Natural killer cell (primary cell): Measurements from ENCODE around the gene PDZRN4. TPM values are rescaled to one million over a fixed set of nuclear protein-coding genes. Genes with fewer than 3 reads are reported as not detected.

Source experiments
- ATAC-seq, 3 donors: fragments of 150-1000 bp in 2 of 3; fragments of 200-7000 bp in 1 of 3; cut with Tn5 transposase; 1 replicate in 1 of 3; 2 replicates in 2 of 3; pipeline ENCODE4 v1.10.0; 2021; ENCODE audit warnings: mild to moderate bottlenecking in 2 of 3, moderate library complexity in 2 of 3
- DNase-seq, 2 donors: peaks; one replicate each; pipeline versions ENCODE4 v3.0.0 to v3.0.0-alpha.2; 2013 to 2021; ENCODE audit warnings: mixed read lengths in 1 of 2
- H3K27ac ChIP-seq: one replicate; pipeline ENCODE4 v1.5.1; 2013; ENCODE audit warnings: mild to moderate bottlenecking, low read length
- H3K27me3 ChIP-seq: one replicate; pipeline ENCODE4 v1.6.1; 2013; ENCODE audit warnings: low read length; ENCODE audit not compliant: control insufficient read depth, insufficient read depth
- H3K36me3 ChIP-seq: one replicate; pipeline ENCODE4 v1.6.1; 2013; ENCODE audit warnings: low read length; ENCODE audit not compliant: control insufficient read depth, insufficient read depth
- H3K4me1 ChIP-seq: one replicate; pipeline ENCODE4 v1.6.1; 2013; ENCODE audit warnings: low read length; ENCODE audit not compliant: control insufficient read depth, insufficient read depth
- H3K4me3 ChIP-seq: one replicate; pipeline ENCODE4 v1.5.1; 2013; ENCODE audit warnings: low read length
- H3K9me3 ChIP-seq: one replicate; pipeline ENCODE4 v1.6.1; 2013; ENCODE audit warnings: low read length; ENCODE audit not compliant: control insufficient read depth, insufficient read depth
- H3K27ac Mint-ChIP-seq, 2 donors: one replicate each; pipeline ENCODE4 v1.8.0; 2022; ENCODE audit warnings: mild to moderate bottlenecking in 2 of 2, mixed read lengths in 2 of 2, moderate library complexity in 1 of 2
- H3K27me3 Mint-ChIP-seq, 2 donors: one replicate each; pipeline ENCODE4 v1.8.0; 2022; ENCODE audit warnings: low read depth in 2 of 2, mixed read lengths in 2 of 2
- H3K36me3 Mint-ChIP-seq: one replicate; pipeline ENCODE4 v1.8.0; 2022; ENCODE audit warnings: mixed read lengths
- H3K4me1 Mint-ChIP-seq, 2 donors: one replicate each; pipeline ENCODE4 v1.8.0; 2022; ENCODE audit warnings: mixed read lengths in 2 of 2
- H3K4me3 Mint-ChIP-seq: one replicate; pipeline ENCODE4 v1.8.0; 2022; ENCODE audit warnings: mild to moderate bottlenecking, moderate library complexity, mixed read lengths
- H3K9me3 Mint-ChIP-seq, 2 donors: one replicate each; pipeline ENCODE4 v1.8.0; 2022; ENCODE audit warnings: mixed read lengths in 2 of 2
- CTCF ChIP-seq: fragments of 200-600 bp; IDR thresholded peaks from one replicate; pipeline ENCODE4 v1.8.0; 2022; ENCODE audit warnings: antibody characterized with exemption
- WGBS: methylation state at CpG from one replicate; pipeline ENCODE4 v1.1.7; 2013; ENCODE audit warnings: missing lambda C conversion rate; ENCODE audit not compliant: insufficient coverage; 5-methylcytosine and 5-hydroxymethylcytosine counted together
- intact Hi-C: fragments of 100-400 bp; cut with micrococcal nuclease; formaldehyde crosslinking; loops from one replicate; pipeline ENCODE4 v1.14.2; 2022
- total RNA-seq, 4 donors: library from RNA; stranded (reverse); fragments of 120-200 nt in 1 of 4; gene quantifications; one replicate each; pipeline versions ENCODE4 v1.2.3 to v1.2.4, GENCODE V29; 2013 to 2022

PDZRN4 gene
- total RNA-seq, 3 donors from 2014 or later (not counting 1 experiment from before 2014, with no cell fraction given), result not detected

- Mint-ChIP-seq H3K27me3 (no peaks in the 10 kb centered on the region), H3K27ac (no peak overlapping the region), H3K36me3 (no peaks in the 10 kb centered on the region), H3K4me1 (no peaks in the 10 kb centered on the region), H3K9me3 (no peaks in the 10 kb centered on the region), H3K4me3 (no peak overlapping the region)
- no peaks in the 10 kb centered on the region for H3K27me3 ChIP-seq
- no peak overlapping the region for H3K4me3 ChIP-seq
- no peaks in the 10 kb centered on the region for H3K36me3 ChIP-seq
- TF ChIP-seq CTCF, result no peak
- 84% methylated on average over 7 of the region's 8 CpGs for WGBS
- no peak overlapping the region for H3K27ac ChIP-seq
- ATAC-seq (no peak), DNase-seq (no peak)
- intact Hi-C loops, result no loop called here
- H3K4me1 ChIP-seq, result no peaks in the 10 kb centered on the region
- no peaks in the 10 kb centered on the region for H3K9me3 ChIP-seq
These were observed 288.6 kb downstream of the PDZRN4 start for GRCh38 chr12:41476499-41477439.

GRCh38 chr12:41479426-41479825 is 291.3 kb downstream of the PDZRN4 start:
- Histone ChIP-seq H3K4me3 (no peak overlapping the region), H3K4me1 (no peaks in the 10 kb centered on the region), H3K27ac (no peak overlapping the region), H3K27me3 (no peaks in the 10 kb centered on the region), H3K36me3 (no peaks in the 10 kb centered on the region), H3K9me3 (no peaks in the 10 kb centered on the region)
- Mint-ChIP-seq H3K4me3 (no peak overlapping the region), H3K36me3 (no peaks in the 10 kb centered on the region), H3K27ac (no peak overlapping the region), H3K9me3 (peaks cover 0 to 2% of the 10 kb centered on the region in 2 donors), H3K4me1 (no peaks in the 10 kb centered on the region), H3K27me3 (no peaks in the 10 kb centered on the region)
- no peak for TF ChIP-seq CTCF
- ATAC-seq, result no peak
- intact Hi-C loops, result no loop called here
- no peak for DNase-seq
- WGBS, result 83% methylated on average over 2 of the region's 2 CpGs

- Mint-ChIP-seq H3K36me3 (no peaks in the 10 kb centered on the region), H3K4me1 (no peaks in the 10 kb centered on the region), H3K27ac (no peak overlapping the region), H3K9me3 (peaks cover 0 to 2% of the 10 kb centered on the region in 2 donors), H3K4me3 (no peak overlapping the region), H3K27me3 (no peaks in the 10 kb centered on the region)
- no peak for TF ChIP-seq CTCF
- Histone ChIP-seq H3K4me3 (no peak overlapping the region), H3K9me3 (no peaks in the 10 kb centered on the region), H3K36me3 (no peaks in the 10 kb centered on the region), H3K4me1 (no peaks in the 10 kb centered on the region), H3K27ac (no peak overlapping the region), H3K27me3 (no peaks in the 10 kb centered on the region)
- no peak for DNase-seq
- ATAC-seq, result no peak
- intact Hi-C loops, result no loop called here
- WGBS, result 87% methylated on average over 4 of the region's 5 CpGs
These were observed 297.1 kb downstream of the PDZRN4 start for GRCh38 chr12:41485203-41485602.
